Neural cell (in vitro differentiated cells): Measurements from ENCODE around the gene TBC1D9. TPM values are rescaled to one million over a fixed set of nuclear protein-coding genes. Genes with fewer than 3 reads are reported as not detected.

ENCODE experiments used
- H2AFZ ChIP-seq: fragments of 200-600, 300-800 bp; sonication (generic), shearing (Covaris generic); 2 replicates; pipeline ENCODE4 v1.6.0; 2014; ENCODE audit warnings: low read depth, mild to moderate bottlenecking, antibody characterized with exemption, low read length, moderate library complexity
- H3F3A ChIP-seq: fragments of 200-600 bp; shearing (Covaris generic); 2 replicates; pipeline ENCODE4 v1.6.1; 2016; ENCODE audit warnings: mild to moderate bottlenecking, moderate library complexity, mixed read lengths, antibody characterized with exemption, low read length; ENCODE audit not compliant: insufficient read depth, poor library complexity, severe bottlenecking
- H3K27ac ChIP-seq: fragments of 200-600, 300-800 bp; sonication (generic), shearing (Covaris generic); 2 replicates; pipeline ENCODE4 v1.5.1; 2014; ENCODE audit warnings: mild to moderate bottlenecking, low read length, moderate library complexity
- H3K27me3 ChIP-seq: fragments of 300-800, 200-600 bp; sonication (generic), shearing (Covaris generic); 2 replicates; pipeline ENCODE4 v1.6.0; 2014; ENCODE audit warnings: mild to moderate bottlenecking, low read depth, low read length, moderate library complexity; ENCODE audit not compliant: insufficient read depth
- H3K36me3 ChIP-seq: fragments of 300-800, 200-600 bp; sonication (generic), shearing (Covaris generic); 2 replicates; pipeline ENCODE4 v1.5.1; 2014; ENCODE audit warnings: mild to moderate bottlenecking, antibody characterized with exemption, low read length, moderate library complexity; ENCODE audit not compliant: insufficient read depth
- H3K4me2 ChIP-seq: fragments of 300-800, 200-600 bp; sonication (generic), shearing (Covaris generic); 2 replicates; pipeline ENCODE4 v1.6.0; 2014; ENCODE audit warnings: mild to moderate bottlenecking, low read length
- H3K4me3 ChIP-seq: fragments of 300-800, 200-600 bp; sonication (generic), shearing (Covaris generic); 2 replicates; pipeline ENCODE4 v1.5.1; 2014; ENCODE audit warnings: mild to moderate bottlenecking, low read length, moderate library complexity
- H3K79me2 ChIP-seq: fragments of 200-600 bp; shearing (Covaris generic); replicated peaks from 2 replicates; pipeline ENCODE4 v1.6.0; 2014; ENCODE audit warnings: mild to moderate bottlenecking, low read length, moderate library complexity; ENCODE audit not compliant: insufficient read depth
- H3K9ac ChIP-seq: fragments of 300-800, 200-600 bp; sonication (generic), shearing (Covaris generic); 2 replicates; pipeline ENCODE4 v1.6.1; 2016; ENCODE audit warnings: mild to moderate bottlenecking, low read length, mixed read lengths
- H3K9me2 ChIP-seq: fragments of 200-600 bp; shearing (Covaris generic); 2 replicates; pipeline ENCODE4 v1.6.1; 2016; ENCODE audit warnings: mild to moderate bottlenecking, low read length, mixed read lengths; ENCODE audit not compliant: insufficient read depth
- H3K9me3 ChIP-seq: fragments of 200-600, 300-800 bp; sonication (generic), shearing (Covaris generic); 2 replicates; pipeline ENCODE4 v1.6.1; 2016; ENCODE audit warnings: mild to moderate bottlenecking, mixed run types, low read length, moderate library complexity, mixed read lengths
- H4K20me1 ChIP-seq: fragments of 200-600 bp; shearing (Covaris generic); 2 replicates; pipeline ENCODE4 v1.6.1; 2016; ENCODE audit warnings: mild to moderate bottlenecking, mixed run types; ENCODE audit not compliant: insufficient read depth
- CTCF ChIP-seq: fragments of 450-650 bp; IDR thresholded peaks from 2 replicates; pipeline ENCODE4 v1.5.1; 2014; ENCODE audit warnings: antibody characterized with exemption, mild to moderate bottlenecking, moderate library complexity; ENCODE audit not compliant: poor library complexity, severe bottlenecking
- EP300 ChIP-seq: fragments of 450-650 bp; conservative IDR thresholded peaks from 2 replicates; pipeline ENCODE4 v1.6.1; 2014; ENCODE audit warnings: antibody characterized with exemption, mild to moderate bottlenecking, moderate library complexity; ENCODE audit not compliant: poor library complexity, severe bottlenecking
- EZH2 ChIP-seq: fragments of 200-600, 300-800 bp; shearing (Covaris generic), sonication (generic); IDR thresholded peaks from 2 replicates; pipeline ENCODE4 v1.6.1; 2014; ENCODE audit warnings: antibody characterized with exemption, low read length, borderline replicate concordance, mild to moderate bottlenecking; ENCODE audit not compliant: insufficient read depth, poor library complexity, severe bottlenecking
- MXI1 ChIP-seq: fragments of 450-650 bp; conservative IDR thresholded peaks from 2 replicates; pipeline ENCODE4 v1.6.1; 2014; ENCODE audit warnings: antibody characterized with exemption, mild to moderate bottlenecking; ENCODE audit not compliant: poor library complexity, severe bottlenecking
- POLR2AphosphoS5 ChIP-seq: IDR thresholded peaks from 2 replicates; pipeline ENCODE4 v1.6.1; 2012
- RAD21 ChIP-seq: fragments of 450-650 bp; conservative IDR thresholded peaks from 2 replicates; pipeline ENCODE4 v1.6.1; 2014; ENCODE audit warnings: antibody characterized with exemption, mild to moderate bottlenecking, moderate library complexity
- REST ChIP-seq: IDR thresholded peaks from 2 replicates; pipeline ENCODE4 v1.6.1; 2012; ENCODE audit warnings: borderline replicate concordance
- SMC3 ChIP-seq: fragments of 450-650 bp; conservative IDR thresholded peaks from 2 replicates; pipeline ENCODE4 v1.6.1; 2014; ENCODE audit warnings: antibody characterized with exemption, mild to moderate bottlenecking, moderate library complexity; ENCODE audit not compliant: poor library complexity
- TAF1 ChIP-seq: IDR thresholded peaks from 2 replicates; pipeline ENCODE4 v1.6.1; 2012; ENCODE audit warnings: low read depth
- polyA plus RNA-seq: library from polyadenylated mRNA; depleted of rRNA; stranded (reverse); fragments of >200 nt; gene quantifications from 2 replicates; pipeline ENCODE4 v1.2.3, GENCODE V29; 2014

Gene TBC1D9
- polyA plus RNA-seq, 1 donor from 2014 or later, result 42.8 TPM

- no peak overlapping the region for H3K27ac ChIP-seq
- no peak overlapping the region for H3K9ac ChIP-seq
- H3K4me2 ChIP-seq, result no peak overlapping the region
- H3K36me3 ChIP-seq, result no peaks in the 10 kb centered on the region
- H3K27me3 ChIP-seq, result no peaks in the 10 kb centered on the region
- no peak overlapping the region for H2AFZ ChIP-seq
- H3K79me2 ChIP-seq, result peaks cover 13% of the 10 kb centered on the region
- H3K4me3 ChIP-seq, result no peak overlapping the region
- no peaks in the 10 kb centered on the region for H3F3A ChIP-seq
- no peaks in the 10 kb centered on the region for H4K20me1 ChIP-seq
- no peaks in the 10 kb centered on the region for H3K9me2 ChIP-seq
- H3K9me3 ChIP-seq, result no peaks in the 10 kb centered on the region
- no peak for TF ChIP-seq REST
- no peak for TF ChIP-seq EP300
- no peak for TF ChIP-seq RAD21
- TF ChIP-seq POLR2AphosphoS5, result no peak
- TF ChIP-seq CTCF, result no peak
- no peak for TF ChIP-seq SMC3
Observed at GRCh38 chr4:140690093-140690492, 66.1 kb downstream of the TBC1D9 start.

GRCh38 chr4:140689623-140690022 is 66.6 kb downstream of the TBC1D9 start:
- H3K9me3 ChIP-seq, result no peaks in the 10 kb centered on the region
- H3K27me3 ChIP-seq, result no peaks in the 10 kb centered on the region
- no peaks in the 10 kb centered on the region for H4K20me1 ChIP-seq
- H3K27ac ChIP-seq, result no peak overlapping the region
- no peak overlapping the region for H3K9ac ChIP-seq
- H3K79me2 ChIP-seq, result peaks cover 13% of the 10 kb centered on the region
- H3K36me3 ChIP-seq, result no peaks in the 10 kb centered on the region
- no peaks in the 10 kb centered on the region for H3K9me2 ChIP-seq
- H3K4me3 ChIP-seq, result no peak overlapping the region
- H3K4me2 ChIP-seq, result no peak overlapping the region
- H3F3A ChIP-seq, result no peaks in the 10 kb centered on the region
- TF ChIP-seq REST (no peak), EP300 (no peak), RAD21 (no peak), MXI1 (no peak), CTCF (no peak), TAF1 (no peak), EZH2 (no peak), POLR2AphosphoS5 (no peak), SMC3 (no peak)
- H2AFZ ChIP-seq, result no peak overlapping the region
